Thoracic aorta (tissue), 2 donors: Measurements from ENCODE around the gene RAB6B. TPM values are rescaled to one million over a fixed set of nuclear protein-coding genes. Genes with fewer than 3 reads are reported as not detected.
"Not testable (repeated sequence)": the region's sequence is repeated elsewhere in the genome, so short reads cannot be mapped to it uniquely, and the experiment has no call there.

Experiments used
- ATAC-seq: fragments of 150-250 bp; one replicate; pipeline ENCODE4 v1.8.0; 2017; ENCODE audit warnings: low read depth; ENCODE audit not compliant: insufficient number of reproducible peaks, low FRiP score
- DNase-seq: peaks from one replicate; pipeline ENCODE4 v3.0.0-alpha.2; 2020; ENCODE audit warnings: low spot score
- H3K27ac ChIP-seq, 2 donors: fragments of 200-600 bp; sonication (generic); 1 replicate in 1 of 2; 2 replicates in 1 of 2; pipeline ENCODE4 v1.5.1; 2016; ENCODE audit warnings: mild to moderate bottlenecking in 2 of 2, moderate library complexity in 2 of 2
- H3K27me3 ChIP-seq: fragments of 200-600 bp; sonication (generic); replicated peaks from 2 replicates; pipeline ENCODE4 v1.6.0; 2016; ENCODE audit warnings: mild to moderate bottlenecking; ENCODE audit not compliant: insufficient read depth
- H3K36me3 ChIP-seq: fragments of 200-600 bp; sonication (generic); one replicate; pipeline ENCODE4 v1.5.1; 2016
- H3K4me1 ChIP-seq, 2 donors: fragments of 200-600 bp; sonication (generic); 1 replicate in 1 of 2; 2 replicates in 1 of 2; pipeline versions ENCODE4 v1.5.1 to v1.6.0; 2016; ENCODE audit warnings: low read depth in 2 of 2, mild to moderate bottlenecking in 1 of 2; ENCODE audit not compliant: control insufficient read depth in 1 of 2
- H3K4me3 ChIP-seq: fragments of 200-600 bp; sonication (generic); 2 replicates; pipeline ENCODE4 v1.5.1; 2016; ENCODE audit warnings: mild to moderate bottlenecking
- H3K9me3 ChIP-seq: fragments of 200-600 bp; sonication (generic); 2 replicates; pipeline ENCODE4 v1.5.1; 2016
- CTCF ChIP-seq: fragments of 200-600 bp; sonication (generic); IDR thresholded peaks from one replicate; pipeline ENCODE4 v1.5.1; 2019; ENCODE audit warnings: antibody characterized with exemption
- total RNA-seq, 2 donors: library from RNA; depleted of rRNA; stranded (reverse); fragments of >200 nt; gene quantifications; one replicate each; pipeline versions ENCODE4 v1.1.0 to v1.2.3, GENCODE V29; 2016

The RAB6B gene
- total RNA-seq, 2 donors from 2014 or later: 0.27 to 4.0 TPM

GRCh38 chr3:133782454-133782853 lies 113.2 kb downstream of the RAB6B start:
- H3K4me3 ChIP-seq: no peak overlapping the region

GRCh38 chr3:133781570-133781969 lies 114.1 kb downstream of the RAB6B start:
- Histone ChIP-seq H3K9me3 (no peaks in the 10 kb centered on the region), H3K27ac (no peak overlapping the region), H3K36me3 (no peaks in the 10 kb centered on the region), H3K4me1 (no peaks in the 10 kb centered on the region), H3K27me3 (no peaks in the 10 kb centered on the region), H3K4me3 (no peak overlapping the region)
- no peak for TF ChIP-seq CTCF
- ATAC-seq: no peak
- DNase-seq: no peak

More at GRCh38 chr3:133782454-133782853, 113.2 kb downstream of the RAB6B start:
- no peak for TF ChIP-seq CTCF
- ATAC-seq (no peak), DNase-seq (no peak)
- Histone ChIP-seq H3K27ac (no peak overlapping the region), H3K36me3 (no peaks in the 10 kb centered on the region), H3K9me3 (no peaks in the 10 kb centered on the region), H3K27me3 (no peaks in the 10 kb centered on the region), H3K4me1 (no peaks in the 10 kb centered on the region)

GRCh38 chr3:133780756-133781155 lies 114.9 kb downstream of the RAB6B start:
- H3K4me1 ChIP-seq, ATAC-seq, H3K27ac ChIP-seq, H3K36me3 ChIP-seq, H3K9me3 ChIP-seq, DNase-seq, H3K27me3 ChIP-seq, H3K4me3 ChIP-seq: not testable (repeated sequence)

GRCh38 chr3:133779626-133780203 lies 116.0 kb downstream of the RAB6B start:
- ATAC-seq: no peak
- Histone ChIP-seq H3K36me3 (no peaks in the 10 kb centered on the region), H3K4me1 (no peaks in the 10 kb centered on the region), H3K27me3 (no peaks in the 10 kb centered on the region), H3K27ac (no peak overlapping the region), H3K9me3 (no peaks in the 10 kb centered on the region), H3K4me3 (no peak overlapping the region)
- TF ChIP-seq CTCF: no peak
- DNase-seq: no peak

GRCh38 chr3:133777807-133778568 lies 117.7 kb downstream of the RAB6B start:
- ATAC-seq (no peak), DNase-seq (no peak)
- H3K36me3 ChIP-seq: no peaks in the 10 kb centered on the region
- H3K9me3 ChIP-seq: no peaks in the 10 kb centered on the region
- H3K27ac ChIP-seq: no peak overlapping the region
- no peak for TF ChIP-seq CTCF
- no peaks in the 10 kb centered on the region for H3K4me1 ChIP-seq
- H3K4me3 ChIP-seq: no peak overlapping the region
- H3K27me3 ChIP-seq: no peaks in the 10 kb centered on the region
